Activated naive CD8-positive, alpha-beta T cell treated with anti-CD3 and anti-CD28 coated beads for 36 hours (primary cell): ENCODE measurements around the gene AMER3. TPM values are rescaled to one million over a fixed set of nuclear protein-coding genes. Genes with fewer than 3 reads are reported as not detected.

Source experiments
- DNase-seq: peaks from one replicate; pipeline ENCODE4 v3.0.0; 2021
- H3K27ac Mint-ChIP-seq: one replicate; pipeline ENCODE4 v1.8.0; 2022; ENCODE audit warnings: mild to moderate bottlenecking, moderate library complexity, mixed read lengths
- H3K27me3 Mint-ChIP-seq: one replicate; pipeline ENCODE4 v1.8.0; 2022; ENCODE audit warnings: mild to moderate bottlenecking, mixed read lengths
- H3K36me3 Mint-ChIP-seq: one replicate; pipeline ENCODE4 v1.8.0; 2021; ENCODE audit warnings: mild to moderate bottlenecking, mixed read lengths
- H3K4me1 Mint-ChIP-seq: one replicate; pipeline ENCODE4 v1.8.0; 2021; ENCODE audit warnings: mixed read lengths
- H3K4me3 Mint-ChIP-seq: one replicate; pipeline ENCODE4 v1.8.0; 2022; ENCODE audit warnings: mild to moderate bottlenecking, moderate library complexity, mixed read lengths
- H3K9me3 Mint-ChIP-seq: one replicate; pipeline ENCODE4 v1.8.0; 2022; ENCODE audit warnings: mixed read lengths
- total RNA-seq, 2 experiments: library from RNA; stranded (reverse); gene quantifications; one replicate each; pipeline ENCODE4 v1.2.3, GENCODE V29; 2021

AMER3 gene
- total RNA-seq, 2 experiments from 2014 or later, result not detected

DNA sequence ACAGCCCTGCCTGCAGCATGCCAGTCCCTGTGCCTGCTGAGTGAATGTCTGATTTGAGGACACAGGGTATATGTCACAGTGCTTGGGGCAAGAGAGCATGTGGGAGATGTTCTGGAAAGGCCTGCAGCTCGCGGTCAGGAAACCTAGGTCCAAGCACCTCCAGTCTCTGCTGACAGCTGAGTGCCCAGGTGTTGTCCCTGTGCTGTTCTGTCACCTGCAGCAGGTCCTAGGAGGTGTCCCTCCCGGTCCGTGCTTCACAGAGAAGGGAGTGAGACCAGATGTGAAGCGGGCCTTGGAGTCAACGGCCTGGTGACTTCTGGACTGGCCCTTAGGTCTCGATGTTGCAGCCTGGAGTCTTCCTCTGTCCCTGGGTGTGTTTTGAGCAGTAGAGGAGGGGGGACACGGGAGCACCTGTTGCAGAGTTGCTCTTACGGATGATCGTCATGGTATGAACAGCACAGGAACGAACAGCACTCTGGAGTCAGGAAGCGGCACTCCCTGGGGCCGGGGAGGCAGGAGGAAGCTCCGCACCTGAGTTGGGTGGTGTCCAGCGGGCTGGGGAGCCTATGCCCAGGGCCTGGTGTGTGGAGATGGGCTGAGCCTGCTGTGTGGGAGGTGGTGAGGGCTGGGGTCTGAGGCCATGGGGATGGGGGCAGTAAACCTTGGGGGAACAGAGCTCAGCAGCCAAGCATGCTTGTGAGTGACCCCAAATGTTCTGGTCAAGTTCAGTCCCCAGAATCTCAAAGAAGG is 59.8 kb downstream of the AMER3 start:
- Mint-ChIP-seq H3K36me3 (no peaks in the 10 kb centered on the region), H3K4me3 (no peak overlapping the region), H3K9me3 (no peaks in the 10 kb centered on the region), H3K27me3 (peaks cover 14% of the 10 kb centered on the region), H3K27ac (no peak overlapping the region), H3K4me1 (no peaks in the 10 kb centered on the region)
- no peak for DNase-seq

Other genes starting within 250 kb of the AMER3 start
- not detected for gene POTEI, start 246.2 kb upstream of the AMER3 start, total RNA-seq
- gene CFC1B, start 234.3 kb upstream of the AMER3 start, total RNA-seq, result not detected
- gene CFC1, start 156.0 kb upstream of the AMER3 start, total RNA-seq, result not detected
- gene POTEJ, start 144.1 kb upstream of the AMER3 start, total RNA-seq, result not detected
- gene GPR148, start 26.5 kb upstream of the AMER3 start, total RNA-seq, result not detected
- gene ARHGEF4, start 81.4 kb downstream of the AMER3 start, total RNA-seq, result 1 to 10 TPM; 2.8 to 3.3 TPM